NB4 (cell line): ENCODE results near the gene ZNF782.

Experiments
- MYC ChIP-seq: IDR thresholded peaks from 2 replicates; pipeline ENCODE4 v1.6.1; 2011; ENCODE audit warnings: low read depth, low read length
- POLR2A ChIP-seq: IDR thresholded peaks from 2 replicates; pipeline ENCODE4 v1.6.1; 2011; ENCODE audit warnings: mild to moderate bottlenecking; ENCODE audit not compliant: insufficient read length; ENCODE audit errors: extremely low read depth
- TF ChIP-seq, protein P1 (sequence below): IDR thresholded peaks from one replicate; pipeline ENCODE4 v1.5.1; 2012; ENCODE audit warnings: low read depth, low read length
- TF ChIP-seq, protein P2 (sequence below): IDR thresholded peaks from 2 replicates; pipeline ENCODE4 v1.6.1; 2011; ENCODE audit warnings: low read depth, low read length

DNA sequence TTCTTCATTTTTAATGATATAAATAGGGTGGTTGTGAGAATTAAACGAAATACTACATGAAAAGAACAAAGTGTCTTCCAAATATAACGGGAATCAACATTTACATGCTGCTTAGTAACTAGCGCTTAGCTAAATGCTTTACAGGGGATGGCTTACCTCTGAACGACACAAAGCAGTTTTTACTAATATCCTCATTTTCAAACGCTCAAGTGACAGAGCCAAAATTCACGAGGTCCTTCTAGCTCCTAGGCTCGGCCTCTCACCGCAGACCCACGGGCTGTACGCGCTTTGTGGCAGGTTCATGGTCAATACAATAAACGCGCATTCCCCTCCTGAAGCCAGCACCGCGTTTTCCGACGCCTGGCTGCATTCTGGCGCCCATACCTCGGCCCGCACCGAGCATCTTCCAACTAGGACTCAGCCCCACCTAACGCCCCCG is 76.9 kb downstream of the ZNF782 start:
- TF ChIP-seq, protein P1, sequence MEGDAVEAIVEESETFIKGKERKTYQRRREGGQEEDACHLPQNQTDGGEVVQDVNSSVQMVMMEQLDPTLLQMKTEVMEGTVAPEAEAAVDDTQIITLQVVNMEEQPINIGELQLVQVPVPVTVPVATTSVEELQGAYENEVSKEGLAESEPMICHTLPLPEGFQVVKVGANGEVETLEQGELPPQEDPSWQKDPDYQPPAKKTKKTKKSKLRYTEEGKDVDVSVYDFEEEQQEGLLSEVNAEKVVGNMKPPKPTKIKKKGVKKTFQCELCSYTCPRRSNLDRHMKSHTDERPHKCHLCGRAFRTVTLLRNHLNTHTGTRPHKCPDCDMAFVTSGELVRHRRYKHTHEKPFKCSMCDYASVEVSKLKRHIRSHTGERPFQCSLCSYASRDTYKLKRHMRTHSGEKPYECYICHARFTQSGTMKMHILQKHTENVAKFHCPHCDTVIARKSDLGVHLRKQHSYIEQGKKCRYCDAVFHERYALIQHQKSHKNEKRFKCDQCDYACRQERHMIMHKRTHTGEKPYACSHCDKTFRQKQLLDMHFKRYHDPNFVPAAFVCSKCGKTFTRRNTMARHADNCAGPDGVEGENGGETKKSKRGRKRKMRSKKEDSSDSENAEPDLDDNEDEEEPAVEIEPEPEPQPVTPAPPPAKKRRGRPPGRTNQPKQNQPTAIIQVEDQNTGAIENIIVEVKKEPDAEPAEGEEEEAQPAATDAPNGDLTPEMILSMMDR, result no peak
- no peak for TF ChIP-seq POLR2A
- TF ChIP-seq, protein P2, sequence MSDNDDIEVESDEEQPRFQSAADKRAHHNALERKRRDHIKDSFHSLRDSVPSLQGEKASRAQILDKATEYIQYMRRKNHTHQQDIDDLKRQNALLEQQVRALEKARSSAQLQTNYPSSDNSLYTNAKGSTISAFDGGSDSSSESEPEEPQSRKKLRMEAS, result no peak
- TF ChIP-seq MYC, result no peak
